HUES64 (cell line): Measurements from ENCODE around the gene COMP.
"Not testable (repeated sequence)": the region's sequence is repeated elsewhere in the genome, so short reads cannot be mapped to it uniquely, and the experiment has no call there.

Experiments
- H3K27ac ChIP-seq: 2 replicates; pipeline ENCODE4 v1.7.0; 2013; ENCODE audit warnings: low read depth, low read length, inconsistent platforms
- H3K27me3 ChIP-seq: 2 replicates; pipeline ENCODE4 v1.6.1; 2013; ENCODE audit warnings: mild to moderate bottlenecking, low read length; ENCODE audit not compliant: insufficient read depth
- H3K36me3 ChIP-seq: 2 replicates; pipeline ENCODE4 v1.6.1; 2013; ENCODE audit warnings: mild to moderate bottlenecking, low read length; ENCODE audit not compliant: insufficient read depth
- H3K4me1 ChIP-seq: 2 replicates; pipeline ENCODE4 v1.6.1; 2013; ENCODE audit warnings: mild to moderate bottlenecking, low read length, moderate library complexity; ENCODE audit not compliant: insufficient read depth
- H3K4me3 ChIP-seq: 2 replicates; pipeline ENCODE4 v1.5.1; 2013; ENCODE audit warnings: mild to moderate bottlenecking, low read length, moderate library complexity
- H3K9ac ChIP-seq: 2 replicates; pipeline ENCODE4 v1.6.1; 2013; ENCODE audit warnings: mild to moderate bottlenecking, low read depth, low read length
- H3K9me3 ChIP-seq: 2 replicates; pipeline ENCODE4 v1.6.1; 2013; ENCODE audit warnings: low read depth, low read length; ENCODE audit not compliant: insufficient read depth
- WGBS: fragments of 150-250, 120-280 bp; methylation state at CpG from one replicate; pipeline ENCODE4 v1.1.7; 2013; ENCODE audit warnings: missing lambda C conversion rate; 5-methylcytosine and 5-hydroxymethylcytosine counted together

COMP gene

DNA sequence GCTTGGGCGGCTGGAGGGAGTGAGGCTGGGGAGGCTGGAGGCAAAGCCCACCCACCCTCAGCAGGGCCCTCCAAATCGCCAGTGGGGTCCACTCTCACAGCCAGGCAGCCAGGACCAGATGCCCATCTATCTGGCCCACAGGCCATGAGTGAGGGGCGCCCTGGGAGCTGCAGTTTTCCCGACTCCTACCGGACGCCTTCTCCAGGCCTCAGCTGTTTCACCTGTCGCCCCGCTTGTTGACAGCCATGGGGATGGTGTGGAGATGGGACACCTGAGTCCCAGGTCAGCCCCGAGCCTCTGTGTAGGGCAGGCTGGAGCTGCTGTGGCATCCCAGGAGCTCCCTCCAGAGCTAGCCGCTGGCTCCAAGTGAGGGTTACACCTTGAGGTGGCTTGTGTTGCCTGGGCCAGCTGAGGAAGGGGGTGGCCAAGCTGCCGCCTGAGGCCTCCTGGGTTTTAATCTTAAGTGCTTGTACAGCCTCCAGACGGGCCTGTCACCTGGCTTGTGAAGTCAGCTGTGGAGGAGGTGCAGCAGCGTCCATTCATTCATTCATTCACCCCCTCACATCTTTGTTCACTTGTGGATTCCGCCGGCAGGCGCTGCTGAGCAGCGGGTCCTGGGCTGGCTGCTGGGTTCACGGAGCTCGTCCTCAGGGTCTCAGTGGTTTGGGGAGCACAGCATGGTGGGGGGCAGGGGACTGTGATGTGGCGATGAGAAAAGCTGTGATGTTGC lies 52.0 kb downstream of the COMP start:
- no peak overlapping the region for H3K9ac ChIP-seq
- H3K4me3 ChIP-seq = no peak overlapping the region
- no peaks in the 10 kb centered on the region for H3K9me3 ChIP-seq
- no peak overlapping the region; the same call in 1 of the 2 replicates for H3K27ac ChIP-seq
- WGBS = 90% methylated on average over 20 of the region's 20 CpGs
- no peaks in the 10 kb centered on the region; the same call in 1 of the 2 replicates for H3K4me1 ChIP-seq
- H3K27me3 ChIP-seq = no peaks in the 10 kb centered on the region
- no peaks in the 10 kb centered on the region for H3K36me3 ChIP-seq

- Histone ChIP-seq H3K9me3 (no peaks in the 10 kb centered on the region), H3K27ac (no peak overlapping the region), H3K4me3 (no peak overlapping the region), H3K27me3 (no peaks in the 10 kb centered on the region), H3K36me3 (no peaks in the 10 kb centered on the region), H3K4me1 (no peaks in the 10 kb centered on the region; the same call in 1 of the 2 replicates), H3K9ac (no peak overlapping the region)
- WGBS = 55% methylated on average over 1 of the region's 1 CpG
These were observed 53.2 kb downstream of the COMP start for GRCh38 chr19:18737954-18738351.

- H3K27me3 ChIP-seq = no peaks in the 10 kb centered on the region
- no peaks in the 10 kb centered on the region for H3K9me3 ChIP-seq
- H3K4me1 ChIP-seq = no peaks in the 10 kb centered on the region; the same call in 1 of the 2 replicates
- H3K27ac ChIP-seq = no peak overlapping the region
- H3K9ac ChIP-seq = no peak overlapping the region
- no peak overlapping the region for H3K4me3 ChIP-seq
- no peaks in the 10 kb centered on the region for H3K36me3 ChIP-seq
- WGBS = 44% methylated on average over 9 of the region's 10 CpGs
These were observed 53.7 kb downstream of the COMP start for GRCh38 chr19:18737337-18737953.

DNA sequence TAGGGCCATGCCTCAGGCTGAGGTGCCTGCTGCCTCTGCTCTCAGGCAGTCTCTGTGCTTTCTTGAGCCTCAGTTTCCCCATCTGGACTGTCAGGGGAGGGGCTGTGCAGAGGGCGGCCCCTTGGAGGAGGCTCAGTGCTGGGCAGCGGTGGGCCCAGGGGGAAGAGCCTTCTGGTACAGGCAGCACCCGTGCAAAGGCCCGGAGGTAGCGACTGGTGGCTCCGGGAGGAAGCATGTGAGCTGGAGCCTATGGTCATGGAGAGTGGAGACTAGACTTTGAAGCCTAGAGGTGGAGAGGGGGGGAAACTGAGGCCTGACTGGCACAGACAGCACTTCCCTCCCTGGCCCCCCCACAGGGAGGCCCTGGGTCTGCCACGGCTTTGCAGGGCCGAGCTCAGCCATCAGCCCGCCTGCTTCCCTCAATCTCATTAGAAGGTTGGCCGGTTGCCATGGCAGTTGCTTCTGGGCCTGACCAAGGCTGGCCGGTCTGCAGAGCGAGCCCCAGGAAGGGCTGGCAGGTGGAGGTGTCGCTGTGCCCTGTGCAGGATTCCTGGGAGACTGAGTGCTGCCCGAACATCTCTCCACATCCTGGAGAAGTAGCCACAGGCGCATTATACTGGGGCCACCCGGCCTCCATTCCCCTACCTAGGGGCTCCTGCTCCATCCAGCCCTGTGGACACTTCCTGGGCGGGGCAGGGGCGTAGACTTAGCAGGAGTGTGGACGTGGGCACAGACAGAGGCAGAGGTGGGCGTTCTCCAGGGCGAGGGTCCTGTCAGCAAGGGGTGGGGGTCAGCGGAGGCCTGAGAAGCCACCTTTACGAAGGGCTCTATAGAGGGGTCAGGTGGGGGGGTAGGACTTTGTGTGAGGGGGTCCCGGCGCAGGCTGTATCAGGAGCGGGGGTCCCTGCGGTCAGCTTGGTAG lies 54.4 kb downstream of the COMP start:
- WGBS = 93% methylated on average over 27 of the region's 27 CpGs
- no peak overlapping the region for H3K9ac ChIP-seq
- H3K36me3 ChIP-seq = no peaks in the 10 kb centered on the region
- no peaks in the 10 kb centered on the region; the same call in 1 of the 2 replicates for H3K4me1 ChIP-seq
- no peaks in the 10 kb centered on the region for H3K9me3 ChIP-seq
- no peaks in the 10 kb centered on the region for H3K27me3 ChIP-seq
- no peak overlapping the region for H3K4me3 ChIP-seq
- no peak overlapping the region for H3K27ac ChIP-seq

DNA sequence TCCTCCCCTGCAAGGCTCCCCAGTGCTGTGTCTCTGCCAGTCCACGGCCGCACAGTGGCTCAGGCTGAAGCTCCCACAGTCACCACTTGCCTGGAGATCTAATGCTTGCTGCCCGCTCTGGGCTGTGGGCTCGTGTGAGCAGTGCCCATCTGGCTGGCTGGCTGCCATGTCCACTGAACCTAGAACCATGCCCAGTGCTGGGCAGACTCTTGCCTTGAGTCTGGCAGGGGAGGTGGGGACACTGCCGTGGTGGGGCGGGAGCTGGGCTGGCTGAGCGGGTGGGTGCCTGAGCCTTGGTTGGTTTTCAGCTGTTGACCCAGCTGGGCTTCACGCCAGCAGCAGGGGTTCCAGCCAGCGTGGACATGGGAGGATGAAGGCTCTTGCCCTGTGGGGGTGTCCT lies 55.4 kb downstream of the COMP start:
- Histone ChIP-seq H3K9me3 (no peaks in the 10 kb centered on the region), H3K4me3 (no peak overlapping the region), H3K9ac (no peak overlapping the region), H3K27me3 (no peaks in the 10 kb centered on the region), H3K36me3 (no peaks in the 10 kb centered on the region), H3K4me1 (no peaks in the 10 kb centered on the region; the same call in 1 of the 2 replicates), H3K27ac (no peak overlapping the region)
- 93% methylated on average over 9 of the region's 9 CpGs for WGBS

- no peaks in the 10 kb centered on the region; the same call in 1 of the 2 replicates for H3K4me1 ChIP-seq
- 95% methylated on average over 14 of the region's 14 CpGs for WGBS
- H3K4me3 ChIP-seq = no peak overlapping the region
These were observed 55.8 kb downstream of the COMP start for GRCh38 chr19:18735324-18735723.

DNA sequence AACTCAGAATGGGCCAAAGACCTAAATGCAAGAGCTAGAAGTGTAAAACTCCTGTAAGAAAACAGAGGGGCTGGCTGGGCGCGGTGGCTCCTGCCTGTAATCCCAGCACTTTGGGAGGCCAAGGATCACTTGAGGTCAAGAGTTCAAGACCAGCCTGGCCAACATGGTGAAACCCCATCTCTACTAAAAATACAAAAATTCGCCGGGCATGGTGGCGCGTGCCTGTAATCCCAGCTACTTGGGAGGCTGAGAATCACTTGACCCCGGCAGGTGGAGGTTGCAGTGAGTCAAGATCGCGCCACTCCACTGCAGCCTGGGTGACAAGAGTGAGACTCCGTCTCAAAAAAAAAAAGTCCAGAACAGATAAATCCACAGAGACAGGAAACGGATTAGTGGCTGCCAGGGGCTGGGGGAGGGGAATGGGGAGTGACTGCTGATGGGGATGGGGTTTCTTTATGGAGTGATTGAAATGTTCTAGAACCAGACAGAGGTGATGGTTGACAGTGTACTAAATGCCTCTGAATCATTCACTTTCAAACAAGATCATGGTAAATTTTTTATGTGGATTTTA lies 57.3 kb downstream of the COMP start:
- not testable (repeated sequence) for H3K4me1 ChIP-seq, H3K27me3 ChIP-seq, H3K36me3 ChIP-seq, H3K9ac ChIP-seq, H3K9me3 ChIP-seq, H3K4me3 ChIP-seq, H3K27ac ChIP-seq
- WGBS = 92% methylated on average over 11 of the region's 11 CpGs

More at GRCh38 chr19:18735324-18735723, 55.8 kb downstream of the COMP start:
- H3K27ac ChIP-seq = no peak overlapping the region
- H3K9ac ChIP-seq = no peak overlapping the region
- no peaks in the 10 kb centered on the region for H3K36me3 ChIP-seq
- no peaks in the 10 kb centered on the region for H3K9me3 ChIP-seq
- H3K27me3 ChIP-seq = no peaks in the 10 kb centered on the region

DNA sequence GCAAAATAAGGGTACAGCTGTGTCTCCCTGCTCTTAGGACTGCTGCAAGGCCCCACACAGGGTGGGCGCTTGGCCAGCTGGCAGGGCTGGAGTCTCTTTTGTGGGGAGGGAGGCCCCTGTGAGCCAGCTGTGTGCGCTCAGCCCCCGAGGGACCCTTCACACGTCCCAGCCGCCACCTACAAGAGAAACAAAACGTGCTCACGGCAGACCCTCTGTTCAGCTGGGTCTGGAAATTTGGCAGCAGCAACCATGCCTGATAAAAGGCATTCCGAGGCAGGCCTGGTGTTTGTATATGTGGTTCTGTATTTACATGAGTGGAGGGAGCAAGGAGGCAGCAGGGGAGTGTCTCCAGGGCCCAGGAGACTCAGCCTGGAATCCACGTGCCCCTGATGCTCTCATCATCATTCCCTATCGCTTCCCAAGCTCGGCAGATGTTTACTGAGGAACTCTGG lies 57.9 kb downstream of the COMP start:
- no peak overlapping the region for H3K27ac ChIP-seq
- H3K9ac ChIP-seq = no peak overlapping the region
- no peaks in the 10 kb centered on the region for H3K27me3 ChIP-seq
- H3K4me3 ChIP-seq = no peak overlapping the region
- no peaks in the 10 kb centered on the region; the same call in 1 of the 2 replicates for H3K4me1 ChIP-seq
- no peaks in the 10 kb centered on the region for H3K36me3 ChIP-seq
- H3K9me3 ChIP-seq = no peaks in the 10 kb centered on the region
- 84% methylated on average over 11 of the region's 11 CpGs for WGBS
